ENCODE data around the gene INO80E.
A peak's percentile ranks its signal among the peaks of the same experiment; 100 is the strongest.

Gene INO80E

GRCh38 chr16:29975811-29976511 is 20.1 kb upstream of the INO80E start:
- peak; percentile 11 for DNase-seq (ENCODE audit: low read depth)

DNA sequence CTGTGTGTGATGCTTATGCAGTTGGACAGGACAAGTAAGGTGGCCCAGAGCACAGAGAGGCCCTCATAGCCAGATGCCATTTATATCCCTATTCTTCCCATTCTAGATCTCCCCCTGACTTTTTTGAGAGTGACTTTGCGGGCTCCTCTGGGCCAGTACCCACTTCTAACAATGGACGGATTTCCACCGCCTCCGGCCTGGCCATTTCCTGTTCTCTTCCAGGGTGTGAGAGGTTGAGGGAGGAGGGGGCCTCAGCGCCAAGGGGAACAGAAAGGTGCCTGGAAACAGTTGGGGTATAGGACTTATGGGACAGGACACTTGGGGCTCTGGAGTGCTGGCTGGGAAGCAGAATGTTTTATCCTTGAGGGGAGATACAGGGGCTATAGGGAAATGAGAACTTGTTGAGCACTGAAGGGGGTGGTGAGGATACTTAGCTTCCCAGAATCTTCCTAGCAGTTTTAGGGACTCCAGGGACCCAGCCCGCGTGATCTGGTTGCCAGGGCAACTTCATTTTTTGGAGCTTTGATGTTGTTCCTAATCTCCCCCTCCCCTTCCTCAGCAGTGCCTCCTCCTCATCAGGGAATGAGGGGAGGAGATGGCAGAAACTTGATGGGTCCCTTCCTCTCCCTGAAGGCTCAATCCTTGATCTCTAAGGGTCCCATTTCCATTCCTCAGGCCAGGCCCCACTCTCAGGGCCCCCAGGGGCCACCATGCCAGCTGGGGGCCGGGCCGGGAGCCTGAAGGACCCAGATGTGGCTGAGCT is 18.8 kb upstream of the INO80E start:
- no peak for DNase-seq (ENCODE audit: low read depth)

DNA sequence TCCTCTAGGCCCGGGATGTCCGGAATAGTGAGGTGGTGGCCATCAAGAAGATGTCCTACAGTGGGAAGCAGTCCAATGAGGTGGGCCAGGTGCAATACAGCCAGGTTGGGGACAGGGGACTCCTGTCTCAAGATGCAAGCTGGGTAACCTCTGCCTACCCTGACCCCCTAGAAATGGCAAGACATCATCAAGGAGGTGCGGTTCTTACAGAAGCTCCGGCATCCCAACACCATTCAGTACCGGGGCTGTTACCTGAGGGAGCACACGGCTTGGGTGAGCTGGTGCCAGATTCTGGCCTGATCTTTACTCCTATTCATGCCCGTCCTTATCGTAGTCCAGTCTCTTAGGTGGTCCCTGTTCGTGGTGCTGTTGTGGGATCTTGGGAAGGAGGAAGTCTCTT is 18.0 kb upstream of the INO80E start:
- no peak for DNase-seq (ENCODE audit: low read depth)

GRCh38 chr16:29978564-29979270 is 17.3 kb upstream of the INO80E start:
- DNase-seq (ENCODE audit: low read depth) = no peak

- no peak for DNase-seq (ENCODE audit: low read depth)
Observed at GRCh38 chr16:29982560-29983419, 13.3 kb upstream of the INO80E start.

DNA sequence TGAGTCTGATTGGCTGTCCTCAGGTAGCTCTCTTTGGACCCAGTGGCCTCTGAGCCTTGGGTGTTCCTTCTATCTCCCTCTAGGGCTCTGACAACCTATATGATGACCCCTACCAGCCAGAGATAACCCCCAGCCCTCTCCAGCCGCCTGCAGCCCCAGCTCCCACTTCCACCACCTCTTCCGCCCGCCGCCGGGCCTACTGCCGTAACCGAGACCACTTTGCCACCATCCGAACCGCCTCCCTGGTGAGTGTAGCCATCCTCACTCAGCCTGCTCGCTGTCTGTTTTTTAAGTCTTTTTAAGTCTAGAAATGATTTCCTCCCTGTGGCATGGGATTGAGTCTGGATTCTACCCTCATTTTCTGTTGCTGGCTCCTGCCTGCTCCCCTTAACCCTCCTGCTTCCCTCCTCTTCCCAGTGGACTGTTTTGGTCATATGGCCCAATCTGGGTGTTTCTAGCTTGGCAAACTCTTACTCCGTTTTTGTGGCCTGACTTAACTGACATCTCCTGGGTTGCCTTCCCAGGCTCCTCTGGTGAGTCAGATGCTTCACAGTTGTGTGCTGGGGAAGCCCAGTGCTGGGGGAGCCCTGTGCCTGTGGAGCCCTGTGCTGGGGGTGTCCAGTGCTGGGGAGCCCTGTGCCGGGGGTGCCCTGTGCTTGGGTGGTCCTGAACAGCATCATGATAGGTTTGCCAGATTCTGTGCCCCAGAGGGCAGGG is 12.5 kb upstream of the INO80E start:
- DNase-seq (ENCODE audit: low read depth) = no peak

DNA sequence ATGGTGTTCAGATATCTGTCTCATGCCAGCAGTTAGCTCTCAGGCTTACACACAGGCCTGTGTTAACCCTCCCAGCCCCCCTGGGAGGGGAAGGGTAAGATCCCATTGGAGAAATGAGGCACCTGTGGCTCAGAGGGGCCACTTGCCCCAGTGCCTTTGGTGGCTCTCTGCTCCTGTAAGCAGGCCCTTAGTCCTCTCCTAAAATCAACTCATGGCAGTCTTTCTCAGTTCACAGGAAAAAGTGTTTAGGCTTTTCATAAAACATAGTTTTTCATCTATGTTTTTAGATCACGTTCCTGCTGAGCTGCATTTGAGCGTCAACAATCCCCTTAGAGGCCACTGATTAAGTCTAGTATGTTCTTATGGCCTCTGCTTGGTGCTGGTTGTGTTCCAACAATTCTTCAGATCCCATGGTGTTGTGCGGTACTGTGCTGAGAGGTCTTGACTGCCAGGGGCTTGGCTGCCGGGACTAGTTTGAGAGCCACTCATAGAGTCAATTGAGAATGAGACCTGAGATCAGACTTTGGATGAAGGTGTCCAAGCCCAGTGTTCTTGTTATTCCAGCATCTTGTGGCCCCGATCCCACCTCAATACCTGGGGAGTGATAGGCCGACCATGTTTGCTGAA is 11.8 kb upstream of the INO80E start:
- no peak for DNase-seq (ENCODE audit: low read depth)

GRCh38 chr16:29984764-29985147 is 11.3 kb upstream of the INO80E start:
- DNase-seq (ENCODE audit: low read depth) = no peak

- DNase-seq (ENCODE audit: low read depth) = no peak
Observed at GRCh38 chr16:29985271-29985811, 10.7 kb upstream of the INO80E start.

DNA sequence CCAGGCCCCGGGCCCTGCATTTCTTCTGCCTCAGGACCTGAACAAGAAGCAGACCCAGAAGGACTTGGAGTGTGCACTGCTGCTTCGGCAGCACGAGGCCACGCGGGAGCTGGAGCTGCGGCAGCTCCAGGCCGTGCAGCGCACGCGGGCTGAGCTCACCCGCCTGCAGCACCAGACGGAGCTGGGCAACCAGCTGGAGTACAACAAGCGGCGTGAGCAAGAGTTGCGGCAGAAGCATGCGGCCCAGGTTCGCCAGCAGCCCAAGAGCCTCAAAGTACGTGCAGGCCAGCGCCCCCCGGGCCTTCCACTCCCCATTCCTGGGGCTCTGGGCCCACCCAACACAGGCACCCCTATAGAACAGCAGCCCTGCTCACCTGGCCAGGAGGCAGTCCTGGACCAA is 9.8 kb upstream of the INO80E start:
- DNase-seq (ENCODE audit: low read depth) = no peak

DNA sequence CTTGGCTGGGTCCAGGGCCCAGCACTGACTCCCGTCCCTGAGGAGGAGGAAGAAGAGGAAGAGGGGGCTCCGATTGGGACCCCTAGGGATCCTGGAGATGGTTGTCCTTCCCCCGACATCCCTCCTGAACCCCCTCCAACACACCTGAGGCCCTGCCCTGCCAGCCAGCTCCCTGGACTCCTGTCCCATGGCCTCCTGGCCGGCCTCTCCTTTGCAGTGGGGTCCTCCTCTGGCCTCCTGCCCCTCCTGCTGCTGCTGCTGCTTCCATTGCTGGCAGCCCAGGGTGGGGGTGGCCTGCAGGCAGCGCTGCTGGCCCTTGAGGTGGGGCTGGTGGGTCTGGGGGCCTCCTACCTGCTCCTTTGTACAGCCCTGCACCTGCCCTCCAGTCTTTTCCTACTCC is 9.1 kb upstream of the INO80E start:
- no peak for DNase-seq (ENCODE audit: low read depth)

GRCh38 chr16:29987371-29988085 is 8.5 kb upstream of the INO80E start:
- no peak for DNase-seq (ENCODE audit: low read depth)

- no peak for DNase-seq (ENCODE audit: low read depth)
Observed at GRCh38 chr16:29988346-29989075, 7.5 kb upstream of the INO80E start.

- DNase-seq (ENCODE audit: low read depth) = no peak
Observed at GRCh38 chr16:29989111-29989858, 6.8 kb upstream of the INO80E start.

DNA sequence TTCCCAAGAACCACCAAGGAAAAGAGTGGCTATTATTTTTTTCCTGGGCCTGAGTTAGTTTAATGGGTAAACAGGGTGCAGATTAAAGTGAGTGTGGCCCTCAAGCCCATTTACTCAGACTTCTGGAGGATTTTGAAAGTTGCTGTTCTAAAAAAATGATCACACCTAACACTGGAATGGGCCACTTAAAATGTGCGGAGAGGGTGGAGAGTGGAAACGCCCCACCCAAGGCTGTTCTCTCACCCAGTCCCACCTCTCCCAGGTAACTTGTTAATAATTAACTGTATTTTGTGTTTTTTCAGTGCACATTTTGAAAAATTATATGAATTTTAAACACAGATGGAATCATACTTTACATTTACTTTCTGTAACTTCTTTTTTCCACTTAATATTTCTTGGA is 6.0 kb upstream of the INO80E start:
- DNase-seq (ENCODE audit: low read depth) = no peak

GRCh38 chr16:29990883-29991570 is 5.0 kb upstream of the INO80E start:
- no peak for DNase-seq (ENCODE audit: low read depth)

DNA sequence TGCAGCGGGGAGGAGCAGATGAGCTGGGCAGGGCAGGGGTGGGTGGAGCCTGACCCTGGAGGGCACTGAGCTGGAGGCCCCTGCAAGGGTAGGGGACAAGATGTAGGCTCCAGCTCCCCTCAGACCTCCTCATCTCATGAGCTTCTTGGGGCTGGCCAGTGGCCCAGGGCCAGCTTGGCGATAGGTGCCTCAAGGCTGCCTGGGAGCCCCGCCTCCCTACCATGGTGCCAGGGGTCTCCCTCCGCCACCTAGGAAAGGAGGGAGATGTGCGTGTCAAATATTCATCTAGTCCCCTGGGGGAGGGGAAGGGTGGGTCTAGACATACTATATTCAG is 4.5 kb upstream of the INO80E start:
- no peak for DNase-seq (ENCODE audit: low read depth)

GRCh38 chr16:29992344-29992967 is 3.6 kb upstream of the INO80E start:
- DNase-seq (ENCODE audit: low read depth) = no peak

Measured in ELR (cell line).